GM11168 (cell line): ENCODE measurements around the gene ESRRA.

Experiments used
- in situ Hi-C: fragments of 300-500 bp; cut with MboI; formaldehyde crosslinking; loops from one replicate; pipeline ENCODE4 v1.12.0; 2022; ENCODE audit warnings: low sequenced_read_pairs; ENCODE audit not compliant: unreplicated experiment

Gene ESRRA

DNA sequence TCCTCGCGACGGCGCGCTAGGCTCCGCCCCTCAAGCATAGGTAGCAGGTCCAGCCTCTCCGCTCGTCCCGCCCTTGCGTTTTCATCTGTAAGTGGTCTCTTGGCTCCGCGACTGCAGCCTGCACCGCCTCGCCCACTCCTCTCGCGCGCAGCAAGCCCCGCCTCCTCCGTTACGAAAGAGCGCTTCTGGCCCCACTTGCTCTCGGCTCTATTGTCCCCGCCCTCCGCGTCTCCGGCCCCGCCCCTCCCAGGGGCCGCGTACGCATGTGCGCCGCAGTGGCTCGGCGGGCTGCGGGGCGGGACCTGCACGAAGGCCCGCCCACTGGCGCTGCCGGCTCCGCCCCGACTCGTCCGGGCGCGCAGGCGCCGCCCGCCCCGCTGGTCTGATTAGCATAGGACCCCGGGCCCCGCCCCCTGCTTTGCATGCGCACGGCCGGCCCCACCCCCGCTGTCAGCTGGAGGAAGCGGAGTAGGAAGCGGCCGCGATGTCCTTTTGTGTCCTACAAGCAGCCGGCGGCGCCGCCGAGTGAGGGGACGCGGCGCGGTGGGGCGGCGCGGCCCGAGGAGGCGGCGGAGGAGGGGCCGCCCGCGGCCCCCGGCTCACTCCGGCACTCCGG, at the start of gene ESRRA:
ESRRA (plus strand) TSS at position 450 of the 616 bp plus-strand sequence. CDS start 1,656 bp downstream, outside the sequence.
- in situ Hi-C loops: loop anchor here (10.0 kb wide), 1 partner anchor 110 kb away; no protein-coding TSS in a partner anchor

DNA sequence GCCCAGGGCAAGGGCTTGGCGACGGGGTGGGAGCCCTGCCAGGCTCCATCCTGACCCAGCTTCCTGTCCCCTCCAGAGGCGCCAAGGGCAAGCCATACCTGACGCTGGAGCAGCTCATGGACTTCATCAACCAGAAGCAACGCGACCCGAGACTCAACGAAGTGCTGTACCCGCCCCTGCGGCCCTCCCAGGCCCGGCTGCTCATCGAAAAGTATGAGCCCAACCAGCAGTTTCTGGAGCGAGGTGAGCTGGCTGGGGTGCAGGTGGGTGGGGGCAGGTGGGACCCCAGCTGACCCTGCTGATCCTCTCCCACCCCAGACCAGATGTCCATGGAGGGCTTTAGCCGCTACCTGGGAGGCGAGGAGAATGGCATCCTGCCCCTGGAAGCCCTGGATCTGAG, 49.0 kb upstream of the ESRRA start:
- in situ Hi-C loops: no loop called here

DNA sequence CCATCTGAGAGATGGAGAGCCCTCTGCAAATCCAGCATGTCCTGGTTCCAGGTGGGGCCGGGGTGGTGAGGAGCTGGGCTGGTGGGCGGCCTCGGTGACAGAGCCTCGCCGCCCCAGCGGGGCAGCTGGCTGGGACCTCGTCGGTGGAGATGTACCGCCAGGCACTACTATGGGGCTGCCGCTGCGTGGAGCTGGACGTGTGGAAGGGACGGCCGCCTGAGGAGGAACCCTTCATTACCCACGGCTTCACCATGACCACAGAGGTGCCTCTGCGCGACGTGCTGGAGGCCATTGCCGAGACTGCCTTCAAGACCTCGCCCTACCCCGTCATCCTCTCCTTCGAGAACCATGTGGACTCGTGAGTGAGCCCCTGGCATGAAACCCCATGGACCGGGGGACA, 47.0 kb upstream of the ESRRA start:
- in situ Hi-C loops: no loop called here

DNA sequence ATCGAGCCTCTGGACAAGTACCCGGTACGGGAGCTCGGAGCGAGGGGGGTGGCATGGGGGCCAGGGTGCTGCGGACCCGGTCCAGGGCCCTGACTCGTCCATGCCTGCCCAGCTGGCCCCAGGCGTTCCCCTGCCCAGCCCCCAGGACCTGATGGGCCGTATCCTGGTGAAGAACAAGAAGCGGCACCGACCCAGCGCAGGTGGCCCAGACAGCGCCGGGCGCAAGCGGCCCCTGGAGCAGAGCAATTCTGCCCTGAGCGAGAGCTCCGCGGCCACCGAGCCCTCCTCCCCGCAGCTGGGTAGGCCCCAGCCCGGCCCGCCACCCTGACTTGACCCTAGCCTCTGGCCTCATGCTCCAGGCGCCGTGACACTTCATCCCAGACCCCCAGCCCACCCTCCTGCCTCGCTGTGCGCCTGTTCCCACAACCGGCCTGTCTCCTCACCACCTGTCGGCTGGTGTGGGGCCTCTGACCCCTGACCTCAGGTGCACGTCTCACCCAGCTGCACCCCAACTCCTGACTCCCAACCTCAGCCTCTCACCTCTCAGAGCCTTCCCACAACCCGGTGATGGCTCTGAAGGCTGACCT, 46.3 kb upstream of the ESRRA start:
- in situ Hi-C loops: no loop called here

DNA sequence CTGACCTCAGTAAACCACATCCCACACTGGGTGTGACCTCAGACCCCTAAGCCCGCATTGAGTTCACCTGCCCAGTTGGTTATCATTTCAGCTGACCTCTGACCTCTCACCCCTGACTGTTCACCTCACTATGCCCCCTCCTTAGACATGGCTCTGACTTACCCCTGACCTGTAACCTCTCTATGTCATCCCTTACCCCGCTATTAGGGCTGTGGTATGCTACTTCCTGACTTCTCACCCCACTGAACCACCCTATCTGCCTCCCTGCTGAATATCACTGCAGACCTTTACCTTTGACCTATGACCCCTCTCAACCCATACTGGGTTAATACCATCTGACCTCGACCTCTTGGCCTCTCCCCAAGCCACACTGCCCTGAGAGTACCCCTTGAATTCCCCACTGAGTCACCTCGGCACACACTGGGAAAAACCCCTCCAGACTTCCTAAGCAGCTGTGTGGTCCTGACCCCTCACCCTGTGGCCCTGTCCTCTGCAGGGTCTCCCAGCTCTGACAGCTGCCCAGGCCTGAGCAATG, 45.7 kb upstream of the ESRRA start:
- in situ Hi-C loops: no loop called here

DNA sequence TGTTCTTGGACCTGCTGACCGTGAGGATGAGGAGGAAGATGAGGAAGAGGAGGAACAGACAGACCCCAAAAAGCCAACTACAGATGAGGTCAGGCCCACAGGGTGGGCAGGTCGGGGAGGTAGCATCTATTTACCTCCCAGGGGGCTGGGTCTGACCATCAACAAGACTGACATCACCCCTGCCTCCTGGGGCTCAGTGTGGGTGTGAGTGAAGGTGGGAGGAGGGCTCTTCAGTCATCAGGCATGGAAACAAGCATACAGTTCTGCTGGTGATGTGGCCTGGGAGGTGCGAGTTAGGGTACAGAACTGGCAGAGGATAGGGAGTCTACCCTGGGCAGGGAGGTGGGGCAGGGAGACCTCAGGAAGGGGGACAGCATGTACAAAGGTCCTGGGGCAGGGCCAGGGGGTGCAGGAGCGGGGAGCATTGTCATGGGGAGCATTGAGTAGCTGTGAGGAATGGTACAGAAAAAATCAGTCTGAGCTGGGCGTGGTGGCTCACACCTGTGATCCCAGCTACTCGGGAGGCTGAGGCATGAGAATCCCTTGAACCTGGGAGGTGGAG, 45.1 kb upstream of the ESRRA start:
- in situ Hi-C loops: no loop called here

DNA sequence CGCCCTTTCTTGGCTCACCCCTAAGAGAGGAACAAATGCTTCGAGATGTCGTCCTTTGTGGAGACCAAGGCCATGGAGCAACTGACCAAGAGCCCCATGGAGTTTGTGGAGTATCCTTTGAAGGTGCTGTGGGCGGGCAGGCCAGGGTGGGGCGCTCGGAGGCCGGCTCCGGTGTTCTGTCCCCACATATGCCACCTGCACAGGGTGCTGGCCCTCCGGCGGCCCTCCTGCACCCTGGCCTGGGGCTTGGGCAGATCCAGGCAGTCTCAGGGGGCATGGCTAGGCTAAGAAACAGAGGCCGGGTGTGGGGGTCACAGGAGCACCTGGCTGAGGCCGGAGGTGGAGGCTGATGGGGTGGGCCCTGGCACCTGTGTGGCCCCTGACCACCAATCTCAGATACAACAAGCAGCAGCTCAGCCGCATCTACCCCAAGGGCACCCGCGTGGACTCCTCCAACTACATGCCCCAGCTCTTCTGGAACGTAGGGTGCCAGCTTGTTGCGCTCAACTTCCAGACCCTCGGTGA, 43.7 kb upstream of the ESRRA start:
- in situ Hi-C loops: no loop called here

DNA sequence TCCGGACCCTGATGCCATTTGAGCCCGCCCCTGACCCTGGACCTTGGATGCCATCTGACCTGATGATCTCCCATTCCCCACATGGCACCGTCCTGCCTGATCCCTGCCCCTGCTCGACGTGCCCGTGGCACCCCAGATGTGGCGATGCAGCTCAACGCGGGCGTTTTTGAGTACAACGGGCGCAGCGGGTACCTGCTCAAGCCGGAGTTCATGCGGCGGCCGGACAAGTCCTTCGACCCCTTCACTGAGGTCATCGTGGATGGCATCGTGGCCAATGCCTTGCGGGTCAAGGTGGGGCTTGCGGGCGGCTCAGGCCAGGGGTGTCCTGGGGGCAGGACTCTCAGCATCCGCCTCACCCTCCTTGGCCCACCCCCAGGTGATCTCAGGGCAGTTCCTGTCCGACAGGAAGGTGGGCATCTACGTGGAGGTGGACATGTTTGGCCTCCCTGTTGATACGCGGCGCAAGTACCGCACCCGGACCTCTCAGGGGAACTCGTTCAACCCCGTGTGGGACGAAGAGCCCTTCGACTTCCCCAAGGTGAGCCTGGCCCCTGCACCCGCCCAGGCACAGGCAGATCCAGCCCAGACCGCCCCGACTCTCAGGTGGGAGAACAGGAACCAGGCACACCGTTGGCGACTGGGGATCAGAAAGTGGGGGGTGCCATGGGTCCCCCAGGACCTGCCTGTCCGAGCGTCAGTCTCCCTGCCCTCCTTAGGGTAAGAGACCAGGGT, 42.9 kb upstream of the ESRRA start:
- in situ Hi-C loops: no loop called here

DNA sequence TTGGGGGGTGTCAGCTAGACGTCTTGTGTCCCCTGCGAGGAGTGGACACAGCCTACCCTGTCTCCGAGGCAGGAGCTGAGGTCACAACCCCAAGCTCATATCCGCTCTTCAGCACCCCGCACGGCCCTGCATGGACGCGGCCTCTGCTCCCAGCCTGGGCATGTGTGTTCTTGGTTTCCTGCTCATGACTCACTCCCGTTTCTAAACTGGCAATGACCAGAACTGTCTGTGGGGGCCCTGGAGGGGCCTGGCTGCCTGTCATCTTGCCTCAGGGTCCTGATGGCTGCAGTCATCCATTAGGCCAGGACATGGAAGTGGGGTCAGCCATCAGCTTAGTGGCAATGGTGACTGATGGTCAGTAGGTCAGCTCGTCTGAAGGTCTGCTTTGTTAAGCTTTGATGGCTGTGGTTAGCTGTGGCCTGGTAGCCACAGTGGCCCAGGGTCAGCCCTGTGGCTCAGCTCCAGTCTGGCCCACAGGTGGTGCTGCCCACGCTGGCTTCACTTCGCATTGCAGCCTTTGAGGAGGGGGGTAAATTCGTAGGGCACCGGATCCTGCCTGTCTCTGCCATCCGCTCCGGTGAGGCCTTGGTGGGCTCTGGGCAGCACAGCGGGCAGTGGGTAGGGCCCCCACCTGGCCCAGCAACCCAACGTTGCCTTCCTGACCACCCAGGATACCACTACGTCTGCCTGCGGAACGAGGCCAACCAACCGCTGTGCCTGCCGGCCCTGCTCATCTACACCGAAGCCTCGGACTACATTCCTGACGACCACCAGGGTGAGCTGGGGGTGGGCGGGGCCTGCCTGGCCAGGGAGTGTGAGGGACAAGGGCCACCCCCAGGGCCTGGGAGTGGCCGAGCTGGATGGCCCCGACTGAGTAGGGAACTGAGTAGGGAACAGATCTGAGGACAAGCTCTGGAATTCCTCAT, 42.0 kb upstream of the ESRRA start:
- in situ Hi-C loops: no loop called here

DNA sequence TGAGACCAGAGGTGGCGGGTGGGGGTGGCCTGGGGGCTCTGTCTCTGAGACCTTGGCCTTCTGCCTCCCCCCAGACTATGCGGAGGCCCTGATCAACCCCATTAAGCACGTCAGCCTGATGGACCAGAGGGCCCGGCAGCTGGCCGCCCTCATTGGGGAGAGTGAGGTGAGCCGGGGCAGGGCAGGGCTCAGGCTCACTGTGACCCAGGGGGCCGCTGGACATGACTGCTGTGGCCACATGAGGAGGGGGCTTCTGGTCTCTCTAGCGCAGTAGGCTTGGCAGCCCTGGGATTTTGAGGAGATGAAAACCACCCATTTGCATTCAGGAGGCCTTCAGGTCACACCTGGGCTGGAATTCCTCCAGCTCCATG, 41.4 kb upstream of the ESRRA start:
- in situ Hi-C loops: no loop called here

DNA sequence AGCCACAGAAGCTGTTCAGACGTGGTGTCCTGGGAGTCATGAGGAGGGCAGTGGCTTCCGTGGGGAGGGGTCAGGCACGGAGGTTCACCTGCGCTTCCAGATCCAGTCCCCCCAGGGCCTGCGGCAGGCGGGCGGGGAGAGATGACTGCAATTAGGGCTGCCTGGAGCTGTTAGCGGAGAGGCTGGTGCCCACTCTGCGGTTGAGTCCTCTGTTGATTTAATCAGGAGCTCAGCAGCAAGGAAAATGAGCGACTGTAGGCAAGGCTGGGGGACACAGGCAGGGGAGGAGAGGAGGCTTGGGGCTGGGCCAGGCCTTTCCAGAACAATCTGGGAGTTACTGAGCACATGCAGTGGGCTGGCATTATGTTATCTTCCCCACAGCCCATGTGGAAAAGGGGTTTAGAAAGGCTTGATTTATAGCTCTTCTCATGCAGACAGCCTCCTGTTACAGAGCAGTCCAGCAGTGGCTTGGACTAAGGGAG, 40.9 kb upstream of the ESRRA start:
- in situ Hi-C loops: no loop called here

DNA sequence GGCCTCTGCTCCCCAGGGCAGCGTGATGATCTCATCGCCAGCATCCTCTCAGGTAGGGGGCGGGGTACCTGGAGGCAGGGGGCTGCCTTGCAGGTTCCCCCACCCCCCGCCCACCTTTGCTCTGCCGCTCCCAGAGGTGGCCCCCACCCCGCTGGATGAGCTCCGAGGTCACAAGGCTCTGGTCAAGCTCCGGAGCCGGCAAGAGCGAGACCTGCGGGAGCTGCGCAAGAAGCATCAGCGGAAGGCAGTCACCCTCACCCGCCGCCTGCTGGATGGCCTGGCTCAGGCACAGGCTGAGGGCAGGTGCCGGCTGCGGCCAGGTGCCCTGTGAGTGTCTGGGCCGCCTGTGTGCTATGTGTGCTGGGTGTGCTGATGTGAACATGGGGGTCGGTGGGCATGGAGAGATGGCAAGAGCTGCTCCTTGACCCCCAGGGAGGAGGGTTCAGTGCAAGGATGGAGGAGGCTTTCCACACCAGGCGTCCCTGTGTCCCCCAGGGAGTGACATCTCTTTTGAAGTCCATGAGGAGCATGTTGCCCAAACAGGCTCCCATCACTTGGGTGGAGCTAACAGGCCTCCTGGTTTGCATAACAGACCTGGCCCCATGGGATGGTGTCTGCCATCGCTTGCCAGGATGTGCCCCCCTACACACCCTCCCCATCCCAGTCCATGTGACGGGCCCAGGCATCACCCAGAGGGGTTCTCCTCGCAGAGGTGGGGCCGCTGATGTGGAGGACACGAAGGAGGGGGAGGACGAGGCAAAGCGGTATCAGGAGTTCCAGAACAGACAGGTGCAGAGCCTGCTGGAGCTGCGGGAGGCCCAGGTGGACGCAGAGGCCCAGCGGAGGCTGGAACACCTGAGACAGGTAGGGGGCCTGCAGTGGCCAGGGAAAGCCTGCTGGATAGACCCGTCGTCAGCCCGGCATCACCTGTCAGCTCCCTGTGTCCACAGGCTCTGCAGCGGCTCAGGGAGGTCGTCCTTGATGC, 39.9 kb upstream of the ESRRA start:
- in situ Hi-C loops: no loop called here

DNA sequence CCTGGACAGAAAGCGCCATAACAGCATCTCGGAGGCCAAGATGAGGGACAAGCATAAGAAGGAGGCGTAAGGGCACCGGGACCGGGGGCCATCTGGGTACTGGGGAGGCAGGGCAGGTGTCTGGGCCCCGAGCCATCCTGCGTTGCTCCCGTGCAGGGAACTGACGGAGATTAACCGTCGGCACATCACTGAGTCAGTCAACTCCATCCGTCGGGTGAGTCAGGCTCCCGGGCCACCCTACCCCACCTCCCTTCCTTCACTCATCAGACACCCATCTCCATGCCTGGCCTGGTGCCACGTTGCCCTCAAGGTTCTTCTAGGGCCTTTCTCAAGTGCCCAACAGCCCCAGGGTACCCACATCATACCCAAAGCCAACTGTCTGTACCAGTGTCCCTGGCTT, 39.0 kb upstream of the ESRRA start:
- in situ Hi-C loops: no loop called here

DNA sequence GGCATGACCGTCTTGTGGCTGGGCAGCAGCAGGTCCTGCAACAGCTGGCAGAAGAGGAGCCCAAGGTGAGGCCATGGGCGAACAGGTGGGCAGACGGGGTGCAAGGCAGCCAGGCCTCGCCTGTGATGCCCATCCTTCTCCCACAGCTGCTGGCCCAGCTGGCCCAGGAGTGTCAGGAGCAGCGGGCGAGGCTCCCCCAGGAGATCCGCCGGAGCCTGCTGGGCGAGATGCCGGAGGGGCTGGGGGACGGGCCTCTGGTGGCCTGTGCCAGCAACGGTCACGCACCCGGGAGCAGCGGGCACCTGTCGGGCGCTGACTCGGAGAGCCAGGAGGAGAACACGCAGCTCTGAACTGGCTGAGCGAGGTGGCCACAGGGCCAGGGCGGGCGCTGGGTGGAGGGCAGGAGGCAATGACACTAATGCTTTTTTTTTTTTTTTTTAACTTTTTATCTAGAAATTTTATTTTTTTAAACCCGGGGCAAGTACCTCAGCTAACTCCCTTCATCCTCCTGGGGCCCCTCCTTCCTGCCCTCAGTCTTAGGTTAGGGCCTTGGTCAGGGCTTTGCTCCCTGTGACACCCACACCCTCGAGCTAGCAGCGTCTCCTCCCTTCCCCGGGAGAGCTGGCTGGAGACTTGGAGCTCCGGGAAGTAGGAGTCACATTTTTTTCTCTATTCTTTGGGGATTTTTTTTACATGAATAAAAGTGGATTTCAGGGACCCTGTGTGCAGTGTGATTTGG, 37.9 kb upstream of the ESRRA start:
- in situ Hi-C loops: no loop called here

DNA sequence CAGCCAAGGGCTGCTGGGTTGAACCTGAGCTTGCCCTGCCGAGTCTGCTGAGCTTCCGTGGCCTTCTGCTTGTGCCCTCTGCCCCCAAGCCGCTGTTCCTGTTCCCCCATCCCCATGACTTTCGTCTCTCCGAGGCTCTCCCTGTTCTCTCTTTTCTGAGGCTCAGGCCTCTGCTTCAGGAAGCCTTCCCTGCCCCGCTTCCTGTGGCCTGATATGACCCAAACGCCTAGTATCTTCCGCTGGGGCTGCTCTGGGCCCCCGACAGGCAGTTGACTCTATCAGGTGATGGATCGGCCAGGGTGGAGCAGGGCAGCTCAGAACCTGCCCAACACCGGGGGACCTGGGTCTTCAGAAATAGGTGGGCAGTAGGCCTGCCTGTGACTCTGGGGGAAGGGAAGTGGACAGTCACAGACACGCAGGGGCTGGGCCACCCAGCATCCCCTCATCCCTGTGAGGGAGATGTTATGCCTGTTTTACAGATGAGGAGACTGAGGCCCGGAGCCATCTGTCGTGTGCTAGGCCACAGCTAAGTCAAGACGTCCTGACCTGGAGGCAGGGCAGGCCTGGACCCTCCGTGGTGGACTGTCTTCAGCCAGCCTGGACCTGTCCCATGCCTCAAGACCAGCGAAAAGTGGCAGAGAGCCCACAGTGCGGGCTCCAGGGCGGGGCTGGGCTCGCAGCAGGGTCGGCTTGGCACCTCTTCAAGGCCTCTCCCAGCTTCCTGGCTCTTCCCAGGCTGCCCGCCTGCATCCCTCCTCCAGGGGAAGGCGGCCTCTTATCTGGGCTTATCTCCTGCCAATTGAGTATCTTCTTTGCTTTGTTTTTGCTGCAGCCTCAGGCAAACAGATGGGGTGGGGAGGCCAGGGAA, 37.1 kb upstream of the ESRRA start:
- in situ Hi-C loops: no loop called here

DNA sequence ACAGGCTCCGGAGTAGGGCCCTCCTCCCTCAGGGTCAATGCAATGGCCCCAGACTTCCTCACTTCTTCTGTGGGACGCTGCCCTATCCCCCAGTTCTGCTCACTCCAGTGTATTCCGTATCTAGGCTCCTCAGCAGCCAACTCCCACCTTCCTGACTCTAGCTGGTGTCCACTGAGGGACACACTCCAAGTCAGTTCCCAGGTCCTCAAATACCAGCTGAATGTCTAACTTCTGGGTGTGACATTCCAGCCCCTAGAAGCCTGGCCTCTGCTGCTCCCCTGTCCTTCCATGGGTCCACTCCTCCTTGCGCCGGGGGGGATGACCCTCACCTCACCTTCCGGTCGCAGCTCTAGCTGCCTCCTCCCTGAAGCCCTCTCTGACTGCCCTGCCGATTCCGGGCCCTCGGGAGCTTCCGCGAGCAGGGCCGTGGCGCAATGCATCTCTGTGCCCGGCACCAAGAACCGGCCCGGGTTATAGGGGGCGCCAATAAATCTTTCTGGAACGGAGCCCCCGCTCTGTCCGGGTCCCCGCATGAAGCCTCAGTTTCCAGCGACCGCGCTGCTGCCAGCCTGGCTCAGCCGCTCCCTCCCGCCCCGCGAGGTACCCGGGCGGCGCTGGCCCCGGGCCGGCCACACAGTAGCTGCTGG, 36.3 kb upstream of the ESRRA start:
- in situ Hi-C loops: no loop called here
